Upper lobe of right lung (tissue), 1 donor: Measurements from ENCODE around the gene EID2B. TPM values are rescaled to one million over a fixed set of nuclear protein-coding genes. Genes with fewer than 3 reads are reported as not detected.

ENCODE experiments used
- ATAC-seq: fragments of 200-7000 bp; cut with Tn5 transposase; one replicate; pipeline ENCODE4 v1.9.1; 2020; ENCODE audit warnings: mild to moderate bottlenecking, moderate library complexity
- DNase-seq: peaks from one replicate; pipeline ENCODE4 v3.0.0-alpha.2; 2020
- H3K27ac ChIP-seq: fragments of 200-600 bp; one replicate; pipeline ENCODE4 v1.8.0; 2022
- H3K27me3 ChIP-seq: fragments of 200-600 bp; one replicate; pipeline ENCODE4 v1.8.0; 2022; ENCODE audit warnings: mild to moderate bottlenecking
- H3K36me3 ChIP-seq: fragments of 200-600 bp; one replicate; pipeline ENCODE4 v1.8.0; 2022
- H3K4me1 ChIP-seq: fragments of 200-600 bp; one replicate; pipeline ENCODE4 v1.8.0; 2022
- H3K4me3 ChIP-seq: fragments of 200-600 bp; one replicate; pipeline ENCODE4 v1.8.0; 2022; ENCODE audit warnings: mild to moderate bottlenecking
- H3K9me3 ChIP-seq: fragments of 200-600 bp; one replicate; pipeline ENCODE4 v1.8.0; 2022
- intact Hi-C: fragments of 100-400 bp; cut with DNase I; formaldehyde crosslinking; loops from one replicate; pipeline ENCODE4 v1.11.0; 2022
- long read RNA-seq: library from polyadenylated mRNA; unstranded; transcript quantifications from one replicate; pipeline ENCODE4 v2.0.0, GENCODE V29; 2021
- total RNA-seq: library from RNA; stranded (reverse); fragmentation: NEBNext Ultra II Directional; extraction: Animal tissue kit (Norgen Biotek cat#: 25700); gene quantifications from one replicate; pipeline ENCODE4 v1.2.1, GENCODE V29; 2021
- TF ChIP-seq, protein P1 (sequence below): fragments of 200-600 bp; IDR thresholded peaks from one replicate; pipeline ENCODE4 v1.8.0; 2022; ENCODE audit warnings: antibody characterized with exemption
- donor health status: DM: no; HTN: yes; CAD: no; lungs with severe emphysema.

The EID2B gene, protein sequence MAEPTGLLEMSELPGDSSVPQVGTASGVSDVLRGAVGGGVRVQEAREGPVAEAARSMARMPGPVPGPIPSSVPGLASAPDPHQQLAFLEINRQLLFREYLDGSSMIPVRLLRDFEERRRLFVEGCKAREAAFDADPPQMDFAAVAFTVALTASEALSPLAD
- total RNA-seq: 2.4 TPM
- long read RNA-seq, partial matches to known transcripts: 0 of 2 reads
- long read RNA-seq, other reads (novel, unspliced or antisense): 0 of 2 reads

DNA sequence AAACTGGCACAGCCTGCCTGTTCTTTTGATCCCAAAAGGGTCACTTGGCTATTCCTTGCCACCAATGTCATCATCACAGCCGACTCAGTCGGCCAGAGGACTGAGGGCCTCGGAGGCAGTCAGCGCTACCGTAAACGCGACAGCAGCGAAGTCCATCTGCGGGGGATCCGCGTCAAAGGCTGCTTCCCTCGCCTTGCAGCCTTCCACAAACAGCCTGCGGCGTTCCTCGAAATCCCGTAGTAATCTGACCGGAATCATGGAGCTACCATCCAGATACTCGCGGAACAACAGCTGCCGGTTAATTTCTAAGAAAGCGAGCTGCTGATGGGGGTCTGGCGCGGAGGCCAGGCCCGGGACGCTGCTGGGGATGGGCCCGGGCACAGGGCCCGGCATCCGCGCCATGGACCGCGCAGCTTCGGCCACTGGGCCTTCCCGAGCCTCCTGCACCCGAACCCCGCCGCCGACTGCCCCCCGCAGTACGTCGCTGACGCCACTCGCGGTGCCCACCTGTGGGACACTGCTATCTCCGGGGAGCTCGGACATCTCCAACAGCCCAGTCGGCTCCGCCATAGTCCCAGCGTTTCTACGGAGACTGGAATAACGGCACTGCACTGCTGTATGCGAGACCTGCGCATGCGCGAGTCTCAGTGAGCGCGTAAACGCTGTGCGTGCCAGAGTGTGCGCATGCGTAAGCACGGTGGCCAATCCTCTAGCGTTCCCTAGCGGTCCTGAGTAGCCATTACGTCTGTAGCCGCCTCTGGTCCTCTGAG lies at the start of gene EID2B:
EID2B (minus strand) TSS at position 620 of the 770 bp plus-strand sequence; CDS start at position 570, 50 bp downstream.
- TF ChIP-seq, protein P1, sequence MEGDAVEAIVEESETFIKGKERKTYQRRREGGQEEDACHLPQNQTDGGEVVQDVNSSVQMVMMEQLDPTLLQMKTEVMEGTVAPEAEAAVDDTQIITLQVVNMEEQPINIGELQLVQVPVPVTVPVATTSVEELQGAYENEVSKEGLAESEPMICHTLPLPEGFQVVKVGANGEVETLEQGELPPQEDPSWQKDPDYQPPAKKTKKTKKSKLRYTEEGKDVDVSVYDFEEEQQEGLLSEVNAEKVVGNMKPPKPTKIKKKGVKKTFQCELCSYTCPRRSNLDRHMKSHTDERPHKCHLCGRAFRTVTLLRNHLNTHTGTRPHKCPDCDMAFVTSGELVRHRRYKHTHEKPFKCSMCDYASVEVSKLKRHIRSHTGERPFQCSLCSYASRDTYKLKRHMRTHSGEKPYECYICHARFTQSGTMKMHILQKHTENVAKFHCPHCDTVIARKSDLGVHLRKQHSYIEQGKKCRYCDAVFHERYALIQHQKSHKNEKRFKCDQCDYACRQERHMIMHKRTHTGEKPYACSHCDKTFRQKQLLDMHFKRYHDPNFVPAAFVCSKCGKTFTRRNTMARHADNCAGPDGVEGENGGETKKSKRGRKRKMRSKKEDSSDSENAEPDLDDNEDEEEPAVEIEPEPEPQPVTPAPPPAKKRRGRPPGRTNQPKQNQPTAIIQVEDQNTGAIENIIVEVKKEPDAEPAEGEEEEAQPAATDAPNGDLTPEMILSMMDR: peak; percentile 98
- no peaks in the 10 kb centered on the region for H3K36me3 ChIP-seq
- peaks cover 16% of the 10 kb centered on the region for H3K4me1 ChIP-seq
- DNase-seq (peak; percentile 98), ATAC-seq (peak; percentile 99)
- H3K4me3 ChIP-seq: peak within 1 kb of the TSS; percentile 97
- no peaks in the 10 kb centered on the region for H3K9me3 ChIP-seq
- peak within 1 kb of the TSS; percentile 84 for H3K27ac ChIP-seq
- intact Hi-C loops: no loop called here
- H3K27me3 ChIP-seq: no peaks in the 10 kb centered on the region

DNA sequence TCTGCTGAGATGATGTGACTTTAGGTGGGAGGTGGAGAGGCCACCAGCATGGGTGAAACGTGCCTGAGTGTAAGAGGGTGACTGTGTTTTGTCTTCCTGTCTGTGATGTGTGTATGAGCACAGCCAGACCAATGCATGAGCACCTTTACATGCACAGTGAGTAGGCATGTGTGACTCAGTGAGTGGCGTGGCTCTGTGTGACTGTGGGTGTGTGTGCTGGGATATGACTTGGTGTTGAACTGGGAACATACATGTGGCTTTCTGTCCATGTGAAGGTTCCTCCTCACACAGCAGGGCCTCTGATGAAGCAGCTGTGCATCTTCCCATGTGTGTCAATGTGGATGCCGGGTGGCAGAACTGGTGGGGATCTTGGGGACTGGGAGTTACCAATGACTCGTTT lies 49.8 kb upstream of the EID2B start:
- Histone ChIP-seq H3K27ac (no peak overlapping the region), H3K4me3 (no peak overlapping the region), H3K27me3 (no peaks in the 10 kb centered on the region), H3K9me3 (no peaks in the 10 kb centered on the region), H3K36me3 (no peaks in the 10 kb centered on the region), H3K4me1 (no peaks in the 10 kb centered on the region)
- DNase-seq: no peak
- ATAC-seq: no peak
- intact Hi-C loops: no loop called here
- TF ChIP-seq, protein P1: no peak

DNA sequence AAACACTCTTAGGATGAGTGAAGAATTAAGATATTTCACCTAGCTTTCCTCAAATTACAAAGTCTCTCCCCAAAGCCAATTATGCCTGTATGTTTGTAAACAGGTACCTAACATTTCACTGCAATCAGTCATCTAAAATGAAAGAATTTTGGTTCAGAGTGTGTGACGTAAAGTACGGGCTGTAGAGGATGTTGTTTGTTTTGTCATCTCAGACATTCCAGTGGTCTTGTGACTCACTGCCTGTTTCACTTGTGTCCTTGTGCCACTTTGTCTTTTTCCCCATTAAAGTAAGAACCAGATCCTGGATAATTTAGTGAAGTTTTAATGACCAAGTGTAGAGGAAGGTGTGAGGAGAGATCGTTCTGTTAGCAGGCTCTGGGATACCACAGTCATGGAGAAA lies 36.0 kb upstream of the EID2B start:
- no peaks in the 10 kb centered on the region for H3K9me3 ChIP-seq
- TF ChIP-seq, protein P1: no peak
- ATAC-seq (no peak), DNase-seq (no peak)
- no peaks in the 10 kb centered on the region for H3K36me3 ChIP-seq
- H3K4me3 ChIP-seq: no peak overlapping the region
- no peak overlapping the region for H3K27ac ChIP-seq
- no peaks in the 10 kb centered on the region for H3K4me1 ChIP-seq
- H3K27me3 ChIP-seq: peaks cover 12% of the 10 kb centered on the region
- intact Hi-C loops: no loop called here

DNA sequence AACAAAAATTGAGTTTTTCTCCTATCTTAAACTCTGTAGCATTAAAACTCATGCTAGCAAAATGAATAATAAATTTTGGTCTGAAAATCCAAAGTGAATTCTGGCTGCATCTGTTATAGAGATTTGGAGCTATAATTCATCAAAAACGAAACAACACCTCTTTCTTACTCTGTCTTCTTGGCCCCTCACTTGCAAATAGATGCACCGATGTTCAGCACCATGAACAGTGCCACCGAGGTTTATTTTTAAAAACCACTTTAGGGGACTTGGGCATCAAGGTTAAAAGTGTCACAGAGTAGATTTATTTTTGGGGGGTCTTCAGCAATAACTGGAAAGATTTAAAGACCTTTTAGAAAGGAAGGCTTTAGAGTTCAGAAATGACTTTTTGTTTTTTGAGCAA lies 33.4 kb upstream of the EID2B start:
- intact Hi-C loops: no loop called here
- H3K4me1 ChIP-seq: no peaks in the 10 kb centered on the region
- DNase-seq (no peak), ATAC-seq (no peak)
- H3K27me3 ChIP-seq: peaks cover 12% of the 10 kb centered on the region
- no peak overlapping the region for H3K4me3 ChIP-seq
- H3K36me3 ChIP-seq: no peaks in the 10 kb centered on the region
- H3K27ac ChIP-seq: no peak overlapping the region
- H3K9me3 ChIP-seq: no peaks in the 10 kb centered on the region
- TF ChIP-seq, protein P1: no peak

DNA sequence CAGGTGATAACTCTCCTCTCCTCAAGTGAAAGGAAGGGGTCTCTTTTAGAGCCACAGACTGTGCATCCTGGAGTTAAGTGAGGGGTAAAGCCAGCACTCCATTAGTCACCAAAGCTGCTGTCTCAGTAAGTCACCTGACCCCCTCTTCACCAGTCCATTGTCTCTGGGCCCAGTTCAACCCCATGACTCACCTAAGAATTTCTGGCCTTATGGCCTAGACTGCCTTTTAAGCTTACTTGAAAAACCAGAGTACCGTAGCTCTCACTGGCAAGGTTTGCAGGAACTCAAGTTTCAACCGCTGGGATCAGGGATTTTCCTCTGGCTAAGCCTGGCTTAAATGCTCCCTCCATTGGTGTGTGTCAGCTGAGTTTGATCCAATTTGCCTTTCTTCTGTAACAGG lies 30.8 kb upstream of the EID2B start:
- intact Hi-C loops: no loop called here
- Histone ChIP-seq H3K36me3 (no peaks in the 10 kb centered on the region), H3K9me3 (no peaks in the 10 kb centered on the region), H3K4me1 (no peaks in the 10 kb centered on the region), H3K4me3 (no peak overlapping the region), H3K27ac (no peak overlapping the region), H3K27me3 (peaks cover 12% of the 10 kb centered on the region)
- TF ChIP-seq, protein P1: no peak
- no peak for DNase-seq
- ATAC-seq: no peak
